Epithelial cell of alveolus of lung (primary cell): ENCODE results near the gene CDYL2. TPM values are rescaled to one million over a fixed set of nuclear protein-coding genes. Genes with fewer than 3 reads are reported as not detected.

Experiments used
- total RNA-seq: library from RNA; depleted of rRNA; stranded (reverse); fragments of >200 nt; gene quantifications from 2 replicates; pipeline ENCODE4 v1.2.1, GENCODE V29; 2015

The CDYL2 gene, protein sequence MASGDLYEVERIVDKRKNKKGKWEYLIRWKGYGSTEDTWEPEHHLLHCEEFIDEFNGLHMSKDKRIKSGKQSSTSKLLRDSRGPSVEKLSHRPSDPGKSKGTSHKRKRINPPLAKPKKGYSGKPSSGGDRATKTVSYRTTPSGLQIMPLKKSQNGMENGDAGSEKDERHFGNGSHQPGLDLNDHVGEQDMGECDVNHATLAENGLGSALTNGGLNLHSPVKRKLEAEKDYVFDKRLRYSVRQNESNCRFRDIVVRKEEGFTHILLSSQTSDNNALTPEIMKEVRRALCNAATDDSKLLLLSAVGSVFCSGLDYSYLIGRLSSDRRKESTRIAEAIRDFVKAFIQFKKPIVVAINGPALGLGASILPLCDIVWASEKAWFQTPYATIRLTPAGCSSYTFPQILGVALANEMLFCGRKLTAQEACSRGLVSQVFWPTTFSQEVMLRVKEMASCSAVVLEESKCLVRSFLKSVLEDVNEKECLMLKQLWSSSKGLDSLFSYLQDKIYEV
- total RNA-seq: 6.5 and 8.4 TPM in 2 replicates

DNA sequence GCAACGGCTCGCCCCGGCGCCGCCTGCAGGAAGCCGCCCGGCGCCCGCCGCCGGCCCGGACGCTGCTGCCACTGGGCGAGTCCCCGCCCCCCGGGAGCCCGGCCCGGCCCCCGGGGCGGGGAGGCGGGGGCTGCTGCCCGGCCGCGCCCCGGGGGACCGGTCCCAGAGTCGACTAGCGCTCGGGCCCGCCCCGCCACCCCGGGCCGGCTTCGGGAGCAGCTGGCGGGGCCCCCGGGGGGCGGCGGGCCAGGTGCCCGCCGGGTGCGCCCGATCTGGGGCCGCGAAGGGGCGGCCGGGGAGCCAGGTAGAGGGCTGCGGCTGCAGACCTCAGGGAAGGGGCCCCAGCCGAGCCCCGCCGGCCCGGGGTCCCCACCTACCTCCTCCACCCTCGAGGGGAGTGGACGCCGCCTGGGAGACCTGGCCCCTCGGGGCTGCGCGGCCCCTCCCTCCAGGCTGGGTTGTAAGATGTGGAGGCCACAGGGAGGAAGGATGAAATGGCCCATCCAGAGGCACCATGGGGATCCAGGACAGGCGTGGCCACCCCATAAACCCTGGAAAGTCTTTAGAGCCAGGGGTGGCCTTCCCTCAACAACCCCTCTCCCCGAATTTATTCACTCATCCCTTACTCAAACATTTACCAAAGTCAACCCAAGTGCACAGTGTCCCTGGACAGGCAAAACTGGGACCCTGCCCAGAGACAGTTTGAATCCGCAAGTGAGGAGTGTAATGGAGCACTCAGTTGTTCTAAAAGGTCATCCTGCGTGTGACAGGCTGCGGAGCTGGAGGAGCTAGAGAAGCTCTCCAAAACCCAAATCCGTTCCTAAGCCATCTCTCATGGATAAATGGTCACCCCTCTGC lies at the start of gene CDYL2:
Gene CDYL2, minus strand, starts transcription at position 73 of the 858 bp plus-strand sequence. CDS start 425 bp downstream, outside the sequence.

Other genes starting within 250 kb of the CDYL2 start
- 18.0 and 83.3 TPM in 2 replicates for gene CMC2, start 202.3 kb upstream of the CDYL2 start, total RNA-seq
- 6.4 and 27.4 TPM in 2 replicates for gene CENPN, start 202.6 kb upstream of the CDYL2 start, total RNA-seq
- gene ATMIN, start 231.2 kb upstream of the CDYL2 start, total RNA-seq: 32.7 and 33.5 TPM in 2 replicates